Measurements from ENCODE around the gene USP16. TPM values are rescaled to one million over a fixed set of nuclear protein-coding genes. Genes with fewer than 3 reads are reported as not detected.

The USP16 gene
- polyA plus RNA-seq, 2 of the 4 experiments (the other 2 are of a cell fraction) = 23.6 to 40.7 TPM

- TF ChIP-seq, protein P1, sequence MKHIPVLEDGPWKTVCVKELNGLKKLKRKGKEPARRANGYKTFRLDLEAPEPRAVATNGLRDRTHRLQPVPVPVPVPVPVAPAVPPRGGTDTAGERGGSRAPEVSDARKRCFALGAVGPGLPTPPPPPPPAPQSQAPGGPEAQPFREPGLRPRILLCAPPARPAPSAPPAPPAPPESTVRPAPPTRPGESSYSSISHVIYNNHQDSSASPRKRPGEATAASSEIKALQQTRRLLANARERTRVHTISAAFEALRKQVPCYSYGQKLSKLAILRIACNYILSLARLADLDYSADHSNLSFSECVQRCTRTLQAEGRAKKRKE (CRISPR knock-in tag; IDR thresholded peaks at IDR 0.05; ENCODE audit: low read depth) = no peak
- TF ChIP-seq, protein P2, sequence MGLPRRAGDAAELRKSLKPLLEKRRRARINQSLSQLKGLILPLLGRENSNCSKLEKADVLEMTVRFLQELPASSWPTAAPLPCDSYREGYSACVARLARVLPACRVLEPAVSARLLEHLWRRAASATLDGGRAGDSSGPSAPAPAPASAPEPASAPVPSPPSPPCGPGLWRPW (IDR thresholded peaks at IDR 0.05) = no peak
- TF ChIP-seq BCL3 (IDR thresholded peaks at IDR 0.05) = no peak
- ChIA-PET CTCF (interaction anchor here (0.8 to 1.2 kb wide), 2 partner anchors 13 to 36 kb away, joined by 3 to 4 read pairs; no protein-coding TSS in a partner anchor), POLR2A (interaction anchor here (1.3 kb wide), 1 partner anchor 8 kb away, joined by 3 read pairs; no protein-coding TSS in a partner anchor)
- H3K4me1 ChIP-seq = peaks cover 4% of the 10 kb centered on the region; the same call in 1 of the 3 replicates
- no peak overlapping the region for H3K4me2 ChIP-seq
- FAIRE-seq = no peak
- whole genome bisulfite sequencing (ENCODE audit: missing lambda C conversion rate) = 100% methylated on average over 1 of the region's 1 CpG
- DNase-seq (ENCODE audit: low read depth in 1 of 2, low spot score in 1 of 2) = no peak
- no peak overlapping the region for H3K4me3 ChIP-seq
- no peak for ATAC-seq
- H3K27ac ChIP-seq = no peak overlapping the region
- no peaks in the 10 kb centered on the region for H3K9me3 ChIP-seq
Measured at GRCh38 chr21:29030909-29031308, 6.4 kb downstream of the USP16 start.

GRCh38 chr21:29033301-29033700, 8.8 kb downstream of the USP16 start:
- WGBS (ENCODE audit: missing lambda C conversion rate) = 72% methylated on average over 4 of the region's 4 CpGs
- DNase-seq (ENCODE audit: low read depth in 1 of 2, low spot score in 1 of 2) = no peak
- no peak for FAIRE-seq
- no peaks in the 10 kb centered on the region for H3K9me3 ChIP-seq
- POLR2A ChIA-PET = no interaction called here
- no peak overlapping the region for H3K27ac ChIP-seq
- H3K4me3 ChIP-seq = no peak overlapping the region
- no peaks in the 10 kb centered on the region for H3K4me1 ChIP-seq
- no peak for ATAC-seq
- no peak for TF ChIP-seq NFE2L2 (conservative IDR thresholded peaks at IDR 0.05; ENCODE audit: low read length)
- no peak for TF ChIP-seq MAFK (IDR thresholded peaks at IDR 0.05; ENCODE audit: partially characterized antibody)
- no peak for TF ChIP-seq CBX2 (IDR thresholded peaks at IDR 0.05; ENCODE audit: borderline replicate concordance, low read depth)
- TF ChIP-seq KDM1A (IDR thresholded peaks at IDR 0.05; ENCODE audit: low read depth) = no peak
- TF ChIP-seq PHF8 (IDR thresholded peaks at IDR 0.05; ENCODE audit: borderline replicate concordance, low read depth) = no peak
- no peak for TF ChIP-seq HDAC2 (IDR thresholded peaks at IDR 0.05)
- no peak for TF ChIP-seq FOSB (CRISPR knock-in tag; IDR thresholded peaks at IDR 0.05)
- no peak for TF ChIP-seq REST (IDR thresholded peaks at IDR 0.05)
- TF ChIP-seq RARB (CRISPR knock-in tag; IDR thresholded peaks at IDR 0.05) = no peak
- H3K4me2 ChIP-seq = no peak overlapping the region
- CTCF ChIA-PET = interaction anchor here (1.2 kb wide), 1 partner anchor 9 kb away, joined by 3 read pairs; the partner anchor contains the start of gene USP16

- POLR2A ChIA-PET = no interaction called here
- 82% methylated on average over 3 of the region's 3 CpGs for WGBS (ENCODE audit: missing lambda C conversion rate)
Measured at GRCh38 chr21:29033871-29034270, 9.4 kb downstream of the USP16 start.

More at GRCh38 chr21:29033871-29034270, 9.4 kb downstream of the USP16 start:
- TF ChIP-seq FOXS1 (CRISPR knock-in tag; IDR thresholded peaks at IDR 0.05) (no peak), NFE2L2 (conservative IDR thresholded peaks at IDR 0.05; ENCODE audit: low read length) (no peak), POLR2A (IDR thresholded peaks at IDR 0.05; ENCODE audit: low read length) (no peak), CHD2 (IDR thresholded peaks at IDR 0.05; ENCODE audit: low read length, partially characterized antibody) (no peak), HEYL (CRISPR knock-in tag; IDR thresholded peaks at IDR 0.05) (no peak), HOXB5 (CRISPR knock-in tag; IDR thresholded peaks at IDR 0.05) (no peak), RAD21 (conservative IDR thresholded peaks at IDR 0.05 in 1 of 2, IDR thresholded peaks at IDR 0.05 in 1 of 2) (no peak), SMC3 (IDR thresholded peaks at IDR 0.05) (no peak), CHD4 (IDR thresholded peaks at IDR 0.05; ENCODE audit: borderline replicate concordance) (no peak), HOXB13 (CRISPR knock-in tag; IDR thresholded peaks at IDR 0.05; ENCODE audit: low read depth) (no peak), EHMT2 (IDR thresholded peaks at IDR 0.05; ENCODE audit: low read depth) (no peak), USF2 (IDR thresholded peaks at IDR 0.05) (no peak), MAZ (IDR thresholded peaks at IDR 0.05; ENCODE audit: borderline replicate concordance, low read depth, low read length) (no peak), CBX2 (IDR thresholded peaks at IDR 0.05; ENCODE audit: borderline replicate concordance, low read depth) (no peak), KDM5A (IDR thresholded peaks at IDR 0.05) (no peak), CBX8 (IDR thresholded peaks at IDR 0.05) (no peak), NR3C1 (IDR thresholded peaks at IDR 0.05) (no peak), RNF2 (IDR thresholded peaks at IDR 0.05; ENCODE audit: borderline replicate concordance, low read depth) (no peak)
- TF ChIP-seq, protein P1 (CRISPR knock-in tag; IDR thresholded peaks at IDR 0.05; ENCODE audit: low read depth) = no peak
- DNase-seq (ENCODE audit: low read depth in 1 of 2, low spot score in 1 of 2) (no peak), ATAC-seq (no peak), FAIRE-seq (no peak)
- Histone ChIP-seq H3K4me2 (no peak overlapping the region), H3K4me1 (no peaks in the 10 kb centered on the region), H3K9me3 (no peaks in the 10 kb centered on the region), H3K27ac (no peak overlapping the region), H3K4me3 (no peak overlapping the region)
- CTCF ChIA-PET = no interaction called here
